Activated CD8-positive, alpha-beta T cell treated with anti-CD3 and anti-CD28 coated beads, Interleukin-2, amount 10 ng/mL, durations not matched to agents 7 days and 5 days (primary cell): ENCODE data around the gene MYO1A. TPM values are rescaled to one million over a fixed set of nuclear protein-coding genes. Genes with fewer than 3 reads are reported as not detected.
A peak's percentile ranks its signal among the peaks of the same experiment; 100 is the strongest.

ENCODE experiments used
- ATAC-seq: fragments of 150-1000 bp; cut with Tn5 transposase; one replicate; pipeline ENCODE4 v1.10.0; 2021; ENCODE audit warnings: moderate library complexity
- CTCF ChIA-PET: fragments of 350-600 bp; sonication (Branson Sonifier 250); formaldehyde crosslinking; loops from one replicate; lab custom pipeline; 2021; ENCODE audit warnings: antibody characterized with exemption; lab: Charles Lee
- POLR2A ChIA-PET: fragments of 350-600 bp; sonication (Branson Sonifier 250); formaldehyde crosslinking; loops from one replicate; lab custom pipeline; 2021; ENCODE audit warnings: antibody characterized with exemption; lab: Charles Lee
- DNase-seq: peaks from one replicate; pipeline ENCODE4 v3.0.0-alpha.2; 2020
- H3K27ac Mint-ChIP-seq: one replicate; pipeline ENCODE4 v1.8.0; 2021; ENCODE audit warnings: mild to moderate bottlenecking, mixed read lengths
- H3K27me3 Mint-ChIP-seq: one replicate; pipeline ENCODE4 v1.8.0; 2021; ENCODE audit warnings: low read depth, mixed read lengths
- H3K36me3 Mint-ChIP-seq: one replicate; pipeline ENCODE4 v1.8.0; 2021; ENCODE audit warnings: low read depth, mixed read lengths
- H3K4me1 Mint-ChIP-seq: one replicate; pipeline ENCODE4 v1.8.0; 2021; ENCODE audit warnings: low read depth, mixed read lengths
- H3K4me3 Mint-ChIP-seq: one replicate; pipeline ENCODE4 v1.8.0; 2021; ENCODE audit warnings: mild to moderate bottlenecking, mixed read lengths
- H3K9me3 Mint-ChIP-seq: one replicate; pipeline ENCODE4 v1.8.0; 2022; ENCODE audit warnings: mixed read lengths; ENCODE audit not compliant: insufficient read depth
- total RNA-seq, 2 experiments: library from RNA; stranded (reverse); gene quantifications; one replicate each; pipeline ENCODE4 v1.2.3, GENCODE V29; 2021

MYO1A gene
- total RNA-seq, 2 experiments from 2014 or later, result 1.3 to 1.4 TPM

DNA sequence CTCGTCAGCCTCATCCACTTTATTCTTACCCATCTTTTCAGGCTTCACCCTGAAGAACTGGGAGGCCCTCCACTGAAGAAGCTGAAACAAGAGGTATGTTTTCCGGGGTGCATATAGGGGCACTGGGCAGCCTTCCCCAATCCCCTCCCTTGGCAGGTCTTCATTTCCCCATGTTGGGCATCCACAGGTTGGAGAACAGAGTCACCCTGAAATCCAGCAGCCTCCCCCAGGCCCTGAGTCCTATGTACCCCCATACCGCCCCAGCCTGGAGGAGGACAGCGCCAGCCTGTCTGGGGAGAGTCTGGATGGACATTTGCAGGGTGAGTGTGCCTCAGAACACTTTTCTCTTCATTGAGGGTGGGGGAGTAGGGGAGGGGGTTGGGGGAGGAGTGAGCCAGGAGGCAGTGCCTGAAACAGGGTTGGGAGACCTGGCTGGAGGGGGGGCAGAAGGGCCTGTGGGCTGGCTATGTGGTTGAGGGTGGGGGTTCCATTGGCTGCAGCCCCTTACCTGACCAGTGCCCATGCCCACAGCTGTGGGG, 43.0 kb upstream of the MYO1A start:
- H3K4me1 Mint-ChIP-seq, result peaks cover 56% of the 10 kb centered on the region
- peak overlapping the region; percentile 92 for H3K27ac Mint-ChIP-seq
- ATAC-seq (no peak), DNase-seq (no peak)
- CTCF ChIA-PET, result interaction anchor here (1.1 to 18.4 kb wide), 9 partner anchors 13 to 85 kb away, joined by 3 to 233 read pairs (median 5); partner anchors contain the start of genes NEMP1 and STAT6
- no peaks in the 10 kb centered on the region for H3K9me3 Mint-ChIP-seq
- POLR2A ChIA-PET, result interaction anchor here (0.7 to 3.9 kb wide), 9 partner anchors 7 to 57 kb away, joined by 3 to 58 read pairs (median 5); partner anchors contain the start of genes NEMP1 and STAT6
- H3K4me3 Mint-ChIP-seq, result no peak overlapping the region
- peaks cover 56% of the 10 kb centered on the region for H3K36me3 Mint-ChIP-seq
- H3K27me3 Mint-ChIP-seq, result no peaks in the 10 kb centered on the region

- DNase-seq (no peak), ATAC-seq (no peak)
- Mint-ChIP-seq H3K27me3 (no peaks in the 10 kb centered on the region), H3K4me3 (no peak overlapping the region), H3K9me3 (no peaks in the 10 kb centered on the region), H3K27ac (peak overlapping the region; percentile 67), H3K4me1 (peaks cover 59% of the 10 kb centered on the region), H3K36me3 (peaks cover 54% of the 10 kb centered on the region)
- ChIA-PET CTCF (interaction anchor here (1.1 to 18.4 kb wide), 8 partner anchors 13 to 85 kb away, joined by 3 to 233 read pairs (median 9); partner anchors contain the start of genes NEMP1 and STAT6), POLR2A (interaction anchor here (0.7 to 3.9 kb wide), 8 partner anchors 8 to 57 kb away, joined by 3 to 58 read pairs (median 5); partner anchors contain the start of genes LRP1, NEMP1 and STAT6)
Measured at GRCh38 chr12:57092529-57092862, 42.6 kb upstream of the MYO1A start.

DNA sequence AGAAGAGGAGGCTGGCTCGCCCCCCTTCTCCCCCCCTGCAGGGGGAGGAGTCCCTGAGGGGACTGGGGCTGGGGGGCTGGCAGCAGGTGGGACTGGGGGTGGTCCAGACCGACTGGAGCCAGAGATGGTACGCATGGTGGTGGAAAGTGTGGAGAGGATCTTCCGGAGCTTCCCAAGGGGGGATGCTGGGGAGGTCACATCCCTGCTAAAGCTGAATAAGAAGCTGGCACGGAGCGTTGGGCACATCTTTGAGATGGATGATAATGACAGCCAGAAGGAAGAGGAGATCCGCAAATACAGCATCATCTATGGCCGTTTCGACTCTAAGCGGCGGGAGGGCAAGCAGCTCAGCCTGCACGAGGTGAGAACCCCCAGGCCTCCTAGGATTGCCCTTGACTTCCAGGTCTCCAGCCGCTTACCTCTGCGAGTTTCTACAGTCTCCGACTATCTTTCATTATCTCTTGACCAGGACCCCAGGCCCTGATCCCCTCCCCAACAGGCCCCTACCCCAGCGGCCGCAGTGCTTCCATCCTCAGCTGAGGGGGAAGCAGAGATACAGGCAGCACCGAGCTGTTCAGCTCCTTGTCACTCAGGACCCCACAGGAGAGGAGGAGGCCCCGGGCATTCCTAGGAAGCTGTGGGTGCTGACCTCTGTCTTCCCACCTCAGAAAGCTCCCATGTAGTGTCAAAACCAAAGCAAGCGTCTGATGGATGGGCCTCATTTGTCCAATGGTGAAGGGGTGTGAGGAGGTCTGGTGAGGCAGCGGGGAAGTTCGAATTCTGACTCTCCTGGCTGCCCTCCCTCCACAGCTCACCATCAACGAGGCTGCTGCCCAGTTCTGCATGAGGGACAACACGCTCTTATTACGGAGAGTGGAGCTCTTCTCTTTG, 42.0 kb upstream of the MYO1A start:
- H3K27ac Mint-ChIP-seq, result no peak overlapping the region
- no peak overlapping the region for H3K4me3 Mint-ChIP-seq
- H3K4me1 Mint-ChIP-seq, result peaks cover 60% of the 10 kb centered on the region
- H3K27me3 Mint-ChIP-seq, result no peaks in the 10 kb centered on the region
- ChIA-PET POLR2A (interaction anchor here (0.6 to 3.9 kb wide), 9 partner anchors 8 to 814 kb away, joined by 3 to 58 read pairs (median 4); partner anchors contain the start of genes LRP1, NEMP1 and STAT6), CTCF (interaction anchor here (1.1 to 18.4 kb wide), 9 partner anchors 12 to 90 kb away, joined by 3 to 233 read pairs (median 6); partner anchors contain the start of genes NEMP1 and STAT6)
- H3K36me3 Mint-ChIP-seq, result peaks cover 50% of the 10 kb centered on the region
- ATAC-seq, result no peak
- no peaks in the 10 kb centered on the region for H3K9me3 Mint-ChIP-seq
- DNase-seq, result no peak

- Mint-ChIP-seq H3K4me1 (peaks cover 68% of the 10 kb centered on the region), H3K36me3 (peaks cover 42% of the 10 kb centered on the region), H3K27me3 (no peaks in the 10 kb centered on the region), H3K4me3 (peak overlapping the region; percentile 93), H3K9me3 (no peaks in the 10 kb centered on the region), H3K27ac (peak overlapping the region; percentile 61)
- POLR2A ChIA-PET, result interaction anchor here (1.3 to 5.1 kb wide), 6 partner anchors 9 to 22 kb away, joined by 5 to 58 read pairs (median 44); partner anchors contain the start of genes NEMP1 and STAT6
- CTCF ChIA-PET, result interaction anchor here (1.1 to 18.4 kb wide), 8 partner anchors 12 to 89 kb away, joined by 3 to 233 read pairs (median 10); partner anchors contain the start of genes NEMP1 and STAT6
- DNase-seq (no peak), ATAC-seq (no peak)
Measured at GRCh38 chr12:57090924-57091637, 41.2 kb upstream of the MYO1A start.

DNA sequence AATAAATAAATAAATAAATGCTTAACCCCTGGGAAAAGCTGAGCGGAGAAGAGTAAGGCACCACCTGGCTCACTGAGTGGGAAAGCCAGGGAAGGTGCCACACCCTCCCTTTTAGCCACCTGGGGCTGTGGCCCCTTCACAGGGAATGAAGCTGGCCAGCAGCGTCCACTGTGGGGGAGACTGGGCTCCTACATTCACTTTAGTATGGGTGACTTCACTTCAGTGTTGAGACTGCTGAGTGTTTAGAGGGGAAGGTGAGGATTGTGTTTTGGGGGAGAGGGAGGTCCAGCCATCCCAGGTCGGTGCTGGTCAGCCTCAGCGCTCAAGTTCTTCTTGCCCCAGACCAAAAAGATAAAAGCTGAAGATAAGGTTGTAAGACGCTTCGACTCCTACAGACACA, 40.6 kb upstream of the MYO1A start:
- ATAC-seq (no peak), DNase-seq (no peak)
- Mint-ChIP-seq H3K27me3 (no peaks in the 10 kb centered on the region), H3K4me3 (peak overlapping the region; percentile 93), H3K9me3 (no peaks in the 10 kb centered on the region), H3K4me1 (peaks cover 73% of the 10 kb centered on the region), H3K36me3 (peaks cover 41% of the 10 kb centered on the region), H3K27ac (peak overlapping the region; percentile 61)
- ChIA-PET CTCF (interaction anchor here (1.1 to 18.4 kb wide), 6 partner anchors 11 to 89 kb away, joined by 3 to 233 read pairs (median 7); partner anchors contain the start of gene STAT6), POLR2A (interaction anchor here (1.0 to 5.1 kb wide), 4 partner anchors 11 to 80 kb away, joined by 3 to 56 read pairs (median 30); partner anchors contain the start of genes NEMP1 and STAT6)

GRCh38 chr12:57089271-57090245, 39.6 kb upstream of the MYO1A start:
- peak overlapping the region; percentile 88 for H3K27ac Mint-ChIP-seq
- no peaks in the 10 kb centered on the region for H3K9me3 Mint-ChIP-seq
- DNase-seq, result peak; percentile 70
- H3K27me3 Mint-ChIP-seq, result no peaks in the 10 kb centered on the region
- POLR2A ChIA-PET, result interaction anchor here (1.0 to 5.1 kb wide), 4 partner anchors 10 to 79 kb away, joined by 3 to 56 read pairs (median 30); partner anchors contain the start of genes NEMP1 and STAT6
- H3K4me3 Mint-ChIP-seq, result peak overlapping the region; percentile 93
- peaks cover 34% of the 10 kb centered on the region for H3K36me3 Mint-ChIP-seq
- CTCF ChIA-PET, result interaction anchor here (0.8 to 18.4 kb wide), 5 partner anchors 10 to 88 kb away, joined by 3 to 233 read pairs (median 8); partner anchors contain the start of gene STAT6
- peaks cover 75% of the 10 kb centered on the region for H3K4me1 Mint-ChIP-seq
- no peak for ATAC-seq

DNA sequence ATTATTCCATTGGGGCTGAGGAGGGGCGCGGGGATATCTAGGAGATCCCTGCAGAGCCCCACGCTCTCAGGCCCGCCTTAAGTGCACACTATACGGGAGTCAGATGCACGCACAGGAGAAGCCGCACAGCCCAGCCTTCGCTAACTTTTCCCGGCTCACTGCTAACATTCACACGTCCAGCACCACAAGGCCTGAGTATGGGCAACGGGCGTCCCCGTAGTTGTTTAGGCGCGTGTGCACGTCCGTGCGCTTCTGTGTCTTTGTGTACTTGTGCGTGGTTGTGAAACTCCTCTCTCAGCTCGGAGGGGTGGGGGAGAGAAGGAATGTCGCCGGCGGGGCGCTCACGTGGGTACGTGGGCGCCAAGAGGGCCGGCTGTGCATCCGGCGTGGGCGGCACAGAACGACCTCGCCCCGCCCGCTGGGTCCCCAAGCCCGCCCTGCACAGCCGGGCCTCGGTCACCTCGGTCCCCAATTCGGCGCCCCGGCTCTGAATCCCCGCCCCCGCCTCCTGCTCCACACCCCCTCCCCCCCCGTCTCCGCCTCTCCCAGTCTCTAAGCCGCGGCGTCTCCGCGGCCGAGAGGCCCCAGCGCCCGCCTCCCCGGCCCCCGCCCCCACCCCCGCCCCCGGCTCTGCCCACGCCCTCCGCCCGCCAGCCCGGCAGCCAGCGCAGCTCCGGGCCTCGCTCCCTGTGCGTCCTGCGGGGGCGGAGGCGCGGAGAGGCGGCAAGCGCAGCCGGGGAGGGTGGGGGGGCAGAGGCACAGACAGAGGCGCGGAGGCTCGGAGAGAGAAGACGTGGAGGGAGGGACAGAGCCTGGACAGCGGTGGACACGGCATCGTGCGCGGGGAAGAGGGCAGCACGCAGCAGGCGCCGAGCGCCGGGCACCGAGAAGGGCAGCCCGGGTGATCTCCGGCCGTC, 38.7 kb upstream of the MYO1A start, which contains the start of gene NAB2:
TSS of gene NAB2 (plus strand) at position 761 of the 917 bp plus-strand sequence. CDS start 158 bp downstream, outside the sequence.
- ChIA-PET POLR2A (interaction anchor here (1.2 to 5.1 kb wide), 3 partner anchors 10 to 42 kb away, joined by 3 to 56 read pairs (median 55); partner anchors contain the start of genes NEMP1 and STAT6), CTCF (interaction anchor here (0.8 to 18.4 kb wide), 5 partner anchors 9 to 87 kb away, joined by 3 to 233 read pairs (median 8); partner anchors contain the start of gene STAT6)
- peaks cover 69% of the 10 kb centered on the region for H3K4me1 Mint-ChIP-seq
- H3K27ac Mint-ChIP-seq, result peak within 1 kb of the TSS; percentile 97
- DNase-seq (peak; percentile 98), ATAC-seq (peak; percentile 78)
- H3K27me3 Mint-ChIP-seq, result no peaks in the 10 kb centered on the region
- no peaks in the 10 kb centered on the region for H3K9me3 Mint-ChIP-seq
- H3K4me3 Mint-ChIP-seq, result peak within 1 kb of the TSS; percentile 93
- H3K36me3 Mint-ChIP-seq, result peaks cover 28% of the 10 kb centered on the region

GRCh38 chr12:57087691-57088353, 37.9 kb upstream of the MYO1A start:
- DNase-seq, result peak; percentile 87
- H3K36me3 Mint-ChIP-seq, result peaks cover 21% of the 10 kb centered on the region

More at GRCh38 chr12:57087691-57088353, 37.9 kb upstream of the MYO1A start:
- ChIA-PET POLR2A (interaction anchor here (0.8 to 5.1 kb wide), 6 partner anchors 9 to 41 kb away, joined by 3 to 56 read pairs (median 5); partner anchors contain the start of genes NEMP1 and STAT6), CTCF (interaction anchor here (12.4 to 18.4 kb wide), 2 partner anchors 18 to 19 kb away, joined by 190 to 233 read pairs; partner anchors contain the start of gene STAT6)
- Mint-ChIP-seq H3K4me1 (peaks cover 61% of the 10 kb centered on the region), H3K9me3 (no peaks in the 10 kb centered on the region), H3K27ac (peak overlapping the region; percentile 97), H3K4me3 (peak overlapping the region; percentile 90), H3K27me3 (no peaks in the 10 kb centered on the region)
- peak; percentile 38 for ATAC-seq
